HEK293 (cell line): Measurements from ENCODE around the gene ZFHX2.

ENCODE experiments used
- BCL11B ChIP-seq: fragments of 450-650 bp; formaldehyde crosslinking; IDR thresholded peaks from 2 replicates; pipeline ENCODE4 v1.5.1; 2016; ENCODE audit warnings: low read depth, missing biosample characterization, missing genetic modification characterization
- IKZF3 ChIP-seq: fragments of 450-650 bp; IDR thresholded peaks from 2 replicates; pipeline ENCODE4 v1.5.0; 2018; ENCODE audit warnings: missing biosample characterization, mild to moderate bottlenecking, missing genetic modification characterization, moderate library complexity
- KLF7 ChIP-seq: fragments of 450-650 bp; formaldehyde crosslinking; IDR thresholded peaks from 2 replicates; pipeline ENCODE4 v1.5.1; 2016; ENCODE audit warnings: missing biosample characterization, missing genetic modification characterization, borderline replicate concordance
- PRDM10 ChIP-seq: fragments of 450-650 bp; formaldehyde crosslinking; IDR thresholded peaks from 2 replicates; pipeline ENCODE4 v1.5.1; 2016; ENCODE audit warnings: missing biosample characterization, missing genetic modification characterization
- ZBTB1 ChIP-seq: fragments of 450-650 bp; formaldehyde crosslinking; IDR thresholded peaks from 2 replicates; pipeline ENCODE4 v1.5.1; 2016; ENCODE audit warnings: missing biosample characterization, missing genetic modification characterization
- ZBTB21 ChIP-seq: fragments of 450-650 bp; formaldehyde crosslinking; IDR thresholded peaks from 2 replicates; pipeline ENCODE4 v1.5.1; 2017; ENCODE audit warnings: missing biosample characterization, missing genetic modification characterization
- ZBTB8A ChIP-seq: fragments of 450-650 bp; formaldehyde crosslinking; IDR thresholded peaks from 2 replicates; pipeline ENCODE4 v1.5.1; 2016; ENCODE audit warnings: missing biosample characterization, missing genetic modification characterization
- ZFHX2 ChIP-seq: fragments of 450-650 bp; formaldehyde crosslinking; conservative IDR thresholded peaks from 2 replicates; pipeline ENCODE4 v1.5.1; 2016; ENCODE audit warnings: missing biosample characterization, missing genetic modification characterization
- ZFP37 ChIP-seq: fragments of 450-650 bp; formaldehyde crosslinking; IDR thresholded peaks from 2 replicates; pipeline ENCODE4 v1.5.1; 2016; ENCODE audit warnings: missing biosample characterization, missing genetic modification characterization
- ZNF132 ChIP-seq: fragments of 450-650 bp; formaldehyde crosslinking; IDR thresholded peaks from 2 replicates; pipeline ENCODE4 v1.5.1; 2017; ENCODE audit warnings: missing biosample characterization, missing genetic modification characterization, borderline replicate concordance
- ZNF138 ChIP-seq: fragments of 450-650 bp; formaldehyde crosslinking; IDR thresholded peaks from 2 replicates; pipeline ENCODE4 v1.5.1; 2016; ENCODE audit warnings: missing biosample characterization, missing genetic modification characterization, borderline replicate concordance
- ZNF157 ChIP-seq: fragments of 450-650 bp; formaldehyde crosslinking; IDR thresholded peaks from 2 replicates; pipeline ENCODE4 v1.5.1; 2016; ENCODE audit warnings: missing biosample characterization, missing genetic modification characterization
- ZNF223 ChIP-seq: fragments of 450-650 bp; formaldehyde crosslinking; IDR thresholded peaks from 2 replicates; pipeline ENCODE4 v1.5.1; 2016; ENCODE audit warnings: missing biosample characterization, missing genetic modification characterization
- ZNF362 ChIP-seq: fragments of 450-650 bp; formaldehyde crosslinking; IDR thresholded peaks from 2 replicates; pipeline ENCODE4 v1.5.1; 2016; ENCODE audit warnings: missing biosample characterization, missing genetic modification characterization
- ZNF37A ChIP-seq: fragments of 450-650 bp; IDR thresholded peaks from 2 replicates; pipeline ENCODE4 v1.5.1; 2018; ENCODE audit warnings: missing biosample characterization, missing genetic modification characterization
- ZNF426 ChIP-seq: fragments of 450-650 bp; formaldehyde crosslinking; IDR thresholded peaks from 2 replicates; pipeline ENCODE4 v1.5.1; 2017; ENCODE audit warnings: missing biosample characterization, missing genetic modification characterization, mild to moderate bottlenecking, inconsistent platforms, moderate library complexity
- ZNF514 ChIP-seq: fragments of 450-650 bp; formaldehyde crosslinking; IDR thresholded peaks from 2 replicates; pipeline ENCODE4 v1.5.1; 2016; ENCODE audit warnings: missing biosample characterization, missing genetic modification characterization
- ZNF558 ChIP-seq: fragments of 450-650 bp; formaldehyde crosslinking; IDR thresholded peaks from 2 replicates; pipeline ENCODE4 v1.5.1; 2016; ENCODE audit warnings: missing biosample characterization, missing genetic modification characterization
- ZNF660 ChIP-seq: fragments of 450-650 bp; IDR thresholded peaks from 2 replicates; pipeline ENCODE4 v1.5.1; 2018; ENCODE audit warnings: missing biosample characterization, mild to moderate bottlenecking, missing genetic modification characterization
- TF ChIP-seq, protein P1 (sequence below): fragments of 450-650 bp; formaldehyde crosslinking; conservative IDR thresholded peaks from 2 replicates; pipeline ENCODE4 v1.5.1; 2016; ENCODE audit warnings: low read depth, missing biosample characterization, missing genetic modification characterization
- TF ChIP-seq, protein P2 (sequence below): IDR thresholded peaks from 2 replicates; pipeline ENCODE4 v1.6.1; 2011; ENCODE audit warnings: mild to moderate bottlenecking, low read depth, low read length, borderline replicate concordance
- TF ChIP-seq, protein P3 (sequence below): fragments of 450-650 bp; formaldehyde crosslinking; IDR thresholded peaks from 2 replicates; pipeline ENCODE4; 2016; ENCODE audit warnings: missing biosample characterization, missing genetic modification characterization
- TF ChIP-seq, protein P4 (sequence below): fragments of 450-650 bp; formaldehyde crosslinking; IDR thresholded peaks from 2 replicates; pipeline ENCODE4 v1.5.1; 2016; ENCODE audit warnings: missing biosample characterization, missing genetic modification characterization, low read depth

ZFHX2 gene

GRCh38 chr14:23551266-23552028, at the start of gene ZFHX2 (continued):
- TF ChIP-seq IKZF3 (tag by site-specific recombination) (peak; percentile 90), ZNF558 (tag by site-specific recombination) (no peak), PRDM10 (peak; percentile 95), ZNF660 (no peak; the same call in 1 of the 2 replicates), ZBTB1 (tag by site-specific recombination) (no peak), ZNF362 (no peak), ZNF223 (tag by site-specific recombination) (no peak), BCL11B (tag by site-specific recombination) (no peak), ZNF157 (tag by site-specific recombination) (no peak), ZNF426 (no peak), ZNF37A (tag by site-specific recombination) (no peak), ZBTB8A (peak; percentile 76), ZFHX2 (tag by site-specific recombination) (peak; percentile 97), ZNF132 (tag by site-specific recombination) (no peak), ZFP37 (no peak), KLF7 (tag by site-specific recombination) (no peak), ZNF138 (tag by site-specific recombination) (no peak), ZNF514 (tag by site-specific recombination) (no peak), ZBTB21 (tag by site-specific recombination) (no peak)
- TF ChIP-seq, protein P1, sequence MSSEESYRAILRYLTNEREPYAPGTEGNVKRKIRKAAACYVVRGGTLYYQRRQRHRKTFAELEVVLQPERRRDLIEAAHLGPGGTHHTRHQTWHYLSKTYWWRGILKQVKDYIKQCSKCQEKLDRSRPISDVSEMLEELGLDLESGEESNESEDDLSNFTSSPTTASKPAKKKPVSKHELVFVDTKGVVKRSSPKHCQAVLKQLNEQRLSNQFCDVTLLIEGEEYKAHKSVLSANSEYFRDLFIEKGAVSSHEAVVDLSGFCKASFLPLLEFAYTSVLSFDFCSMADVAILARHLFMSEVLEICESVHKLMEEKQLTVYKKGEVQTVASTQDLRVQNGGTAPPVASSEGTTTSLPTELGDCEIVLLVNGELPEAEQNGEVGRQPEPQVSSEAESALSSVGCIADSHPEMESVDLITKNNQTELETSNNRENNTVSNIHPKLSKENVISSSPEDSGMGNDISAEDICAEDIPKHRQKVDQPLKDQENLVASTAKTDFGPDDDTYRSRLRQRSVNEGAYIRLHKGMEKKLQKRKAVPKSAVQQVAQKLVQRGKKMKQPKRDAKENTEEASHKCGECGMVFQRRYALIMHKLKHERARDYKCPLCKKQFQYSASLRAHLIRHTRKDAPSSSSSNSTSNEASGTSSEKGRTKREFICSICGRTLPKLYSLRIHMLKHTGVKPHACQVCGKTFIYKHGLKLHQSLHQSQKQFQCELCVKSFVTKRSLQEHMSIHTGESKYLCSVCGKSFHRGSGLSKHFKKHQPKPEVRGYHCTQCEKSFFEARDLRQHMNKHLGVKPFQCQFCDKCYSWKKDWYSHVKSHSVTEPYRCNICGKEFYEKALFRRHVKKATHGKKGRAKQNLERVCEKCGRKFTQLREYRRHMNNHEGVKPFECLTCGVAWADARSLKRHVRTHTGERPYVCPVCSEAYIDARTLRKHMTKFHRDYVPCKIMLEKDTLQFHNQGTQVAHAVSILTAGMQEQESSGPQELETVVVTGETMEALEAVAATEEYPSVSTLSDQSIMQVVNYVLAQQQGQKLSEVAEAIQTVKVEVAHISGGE = no peak
- TF ChIP-seq, protein P2, sequence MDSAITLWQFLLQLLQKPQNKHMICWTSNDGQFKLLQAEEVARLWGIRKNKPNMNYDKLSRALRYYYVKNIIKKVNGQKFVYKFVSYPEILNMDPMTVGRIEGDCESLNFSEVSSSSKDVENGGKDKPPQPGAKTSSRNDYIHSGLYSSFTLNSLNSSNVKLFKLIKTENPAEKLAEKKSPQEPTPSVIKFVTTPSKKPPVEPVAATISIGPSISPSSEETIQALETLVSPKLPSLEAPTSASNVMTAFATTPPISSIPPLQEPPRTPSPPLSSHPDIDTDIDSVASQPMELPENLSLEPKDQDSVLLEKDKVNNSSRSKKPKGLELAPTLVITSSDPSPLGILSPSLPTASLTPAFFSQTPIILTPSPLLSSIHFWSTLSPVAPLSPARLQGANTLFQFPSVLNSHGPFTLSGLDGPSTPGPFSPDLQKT = no peak
- TF ChIP-seq, protein P3, sequence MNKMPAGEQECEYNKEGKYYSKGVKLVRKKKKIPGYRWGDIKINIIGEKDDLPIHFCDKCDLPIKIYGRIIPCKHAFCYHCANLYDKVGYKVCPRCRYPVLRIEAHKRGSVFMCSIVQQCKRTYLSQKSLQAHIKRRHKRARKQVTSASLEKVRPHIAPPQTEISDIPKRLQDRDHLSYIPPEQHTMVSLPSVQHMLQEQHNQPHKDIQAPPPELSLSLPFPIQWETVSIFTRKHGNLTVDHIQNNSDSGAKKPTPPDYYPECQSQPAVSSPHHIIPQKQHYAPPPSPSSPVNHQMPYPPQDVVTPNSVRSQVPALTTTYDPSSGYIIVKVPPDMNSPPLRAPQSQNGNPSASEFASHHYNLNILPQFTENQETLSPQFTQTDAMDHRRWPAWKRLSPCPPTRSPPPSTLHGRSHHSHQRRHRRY (tag by site-specific recombination) = no peak
- TF ChIP-seq, protein P4, sequence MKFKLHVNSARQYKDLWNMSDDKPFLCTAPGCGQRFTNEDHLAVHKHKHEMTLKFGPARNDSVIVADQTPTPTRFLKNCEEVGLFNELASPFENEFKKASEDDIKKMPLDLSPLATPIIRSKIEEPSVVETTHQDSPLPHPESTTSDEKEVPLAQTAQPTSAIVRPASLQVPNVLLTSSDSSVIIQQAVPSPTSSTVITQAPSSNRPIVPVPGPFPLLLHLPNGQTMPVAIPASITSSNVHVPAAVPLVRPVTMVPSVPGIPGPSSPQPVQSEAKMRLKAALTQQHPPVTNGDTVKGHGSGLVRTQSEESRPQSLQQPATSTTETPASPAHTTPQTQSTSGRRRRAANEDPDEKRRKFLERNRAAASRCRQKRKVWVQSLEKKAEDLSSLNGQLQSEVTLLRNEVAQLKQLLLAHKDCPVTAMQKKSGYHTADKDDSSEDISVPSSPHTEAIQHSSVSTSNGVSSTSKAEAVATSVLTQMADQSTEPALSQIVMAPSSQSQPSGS (tag by site-specific recombination) = no peak
